ENCODE measurements around the gene PRKAG2.
"Not testable (repeated sequence)": the region's sequence is repeated elsewhere in the genome, so short reads cannot be mapped to it uniquely, and the experiment has no call there.

PRKAG2 gene
- total RNA-seq: 25.3 to 39.3 (median 38.3) reads per million in 4 donors

DNA sequence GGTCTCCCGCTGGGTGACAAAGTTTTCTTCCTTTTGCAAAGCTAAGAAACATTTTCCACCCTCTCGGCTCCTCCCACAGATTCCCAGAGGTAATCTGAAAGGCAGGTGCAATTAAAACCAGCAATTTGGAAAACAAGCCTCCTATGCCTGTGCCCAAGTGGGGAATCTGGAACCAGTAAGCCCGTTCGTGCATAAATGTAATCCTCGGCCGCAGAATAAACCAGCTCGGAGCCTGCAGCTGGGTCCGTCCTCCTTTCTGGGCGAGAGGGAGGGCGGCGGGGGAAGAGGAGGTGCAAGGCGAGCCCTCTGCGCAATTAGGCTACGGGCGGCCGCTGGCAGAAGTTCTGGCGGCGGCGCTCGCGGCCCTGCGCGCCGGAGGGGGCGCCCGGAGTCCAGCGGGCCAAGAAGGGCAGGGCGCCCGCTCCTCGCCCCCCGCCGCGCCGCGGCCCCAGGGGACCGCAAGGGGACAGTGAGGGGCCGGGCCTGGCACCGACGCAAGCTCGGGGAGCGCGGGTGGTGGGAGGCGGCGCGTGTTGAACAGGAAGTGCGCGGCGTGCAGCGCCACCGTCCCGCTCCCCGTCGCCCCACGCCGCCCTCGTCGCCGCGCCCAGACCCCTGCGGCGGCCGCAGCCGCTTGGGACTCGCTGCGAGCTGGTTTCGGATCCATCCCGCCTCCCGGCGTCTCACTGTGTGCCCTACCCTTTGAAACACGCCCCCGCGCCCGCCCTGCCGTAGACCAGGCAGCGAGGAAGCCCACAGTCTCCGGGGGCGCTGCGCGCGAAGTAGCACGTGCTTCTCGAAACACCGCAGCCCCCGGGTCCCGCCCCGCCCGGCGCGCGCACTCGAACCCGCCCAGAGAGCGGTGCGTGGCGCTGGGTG, at the start of gene PRKAG2:
TSS of gene PRKAG2 (minus strand) at position 217 of the 879 bp plus-strand sequence. CDS start 495 bp downstream, outside the sequence.
- DNase-seq: peak; percentile 40 to 66 (median 61)

DNA sequence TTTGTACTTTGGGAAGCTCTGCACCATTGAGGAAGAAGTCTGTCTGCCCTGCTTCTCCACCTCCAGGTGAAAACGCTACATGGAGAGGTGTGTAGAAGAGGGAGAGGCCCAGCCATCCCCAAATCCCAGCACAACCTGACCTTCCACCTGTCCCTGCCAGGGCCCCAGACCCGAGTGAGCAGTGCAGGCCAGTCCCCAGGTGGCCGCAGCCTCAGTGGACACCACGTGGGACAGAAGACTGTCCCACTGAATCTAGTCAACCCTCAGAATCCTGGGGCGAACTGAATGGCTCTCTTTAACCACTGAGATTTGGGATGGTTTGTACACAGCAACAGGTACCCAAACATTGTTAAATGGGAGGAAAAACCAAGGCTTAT, 49.4 kb upstream of the PRKAG2 start:
- DNase-seq: no peak

DNA sequence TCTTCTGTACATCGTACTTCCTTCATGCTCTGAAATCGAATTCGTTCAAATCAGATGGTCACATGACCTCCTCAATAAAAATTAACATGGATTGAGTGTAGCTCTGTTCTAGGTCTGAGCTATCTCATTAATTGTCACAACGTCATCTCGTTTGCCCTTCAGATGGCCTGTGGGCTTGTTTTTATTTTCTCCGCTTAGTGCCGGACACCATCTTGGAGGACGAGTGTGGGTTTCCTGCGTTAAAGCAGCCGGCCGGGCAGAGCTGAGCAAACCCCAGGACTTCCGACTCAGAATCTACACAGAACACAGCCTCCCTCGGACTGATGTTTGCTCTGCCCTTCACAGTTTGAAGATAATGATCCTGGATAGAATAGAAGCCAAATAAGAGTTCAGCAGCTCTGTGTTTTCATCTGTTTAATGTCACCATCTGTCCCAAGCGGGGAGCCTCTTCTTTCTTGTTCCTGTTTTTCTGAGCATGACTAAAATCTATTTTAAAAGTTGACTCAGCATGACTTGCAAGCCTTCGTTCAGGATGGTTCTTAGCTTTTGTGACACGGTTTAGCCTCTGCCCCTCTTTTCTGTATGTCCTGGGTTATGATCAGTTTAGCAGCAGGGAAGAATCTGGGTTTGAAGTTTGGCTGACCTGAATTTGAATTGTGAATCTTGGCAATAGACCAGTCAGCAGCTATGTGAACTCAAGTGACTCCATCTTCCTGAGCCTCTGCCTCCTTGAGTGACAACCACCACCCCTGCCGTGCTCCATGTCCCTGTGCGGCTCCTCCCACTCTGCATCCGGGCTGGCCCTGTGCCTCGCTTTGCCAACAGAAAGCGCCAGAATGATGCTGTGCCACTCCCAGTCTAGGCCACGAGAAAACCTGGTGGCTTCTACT, 48.8 kb upstream of the PRKAG2 start:
- peak in 1 of 5 donors; percentile 45 for DNase-seq

DNA sequence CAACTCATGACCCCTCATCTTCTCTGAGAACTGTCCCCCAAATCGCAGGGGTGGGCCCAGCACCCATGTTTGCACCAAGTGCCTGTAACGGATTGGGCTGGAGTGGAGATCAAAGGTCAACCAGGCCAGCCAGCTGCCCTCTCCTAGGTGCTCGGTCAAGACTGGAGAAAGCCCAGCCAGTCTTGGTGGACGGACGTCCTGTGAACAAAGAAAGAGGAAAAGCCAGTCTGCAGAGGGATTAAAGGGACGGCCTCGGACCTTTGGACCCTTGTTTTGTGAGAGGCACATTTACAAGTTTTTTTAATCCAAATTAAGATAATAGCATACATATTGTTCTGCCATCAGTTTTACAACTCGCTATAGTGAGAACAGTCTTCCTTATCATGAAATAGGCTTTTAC, 47.6 kb upstream of the PRKAG2 start:
- DNase-seq: no peak

DNA sequence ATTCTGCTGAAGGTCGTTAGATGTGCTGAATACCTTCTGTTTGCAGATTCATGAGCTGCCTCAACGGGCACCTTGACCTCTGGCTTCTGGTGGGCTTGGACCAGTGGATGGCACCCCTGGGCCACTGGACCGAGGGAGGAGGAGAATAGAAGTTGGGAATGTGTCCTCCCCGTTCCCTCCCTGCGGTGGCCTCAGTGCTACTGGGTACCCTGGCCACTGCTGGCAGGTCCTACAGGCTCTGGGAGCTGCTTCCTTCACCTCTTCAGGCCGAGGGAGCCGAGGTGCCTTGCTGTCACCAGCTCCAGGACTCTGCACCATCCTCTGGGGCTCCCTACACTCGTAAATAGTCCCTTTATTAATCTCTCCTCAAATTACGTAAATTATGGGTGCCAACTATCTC, 47.1 kb upstream of the PRKAG2 start:
- DNase-seq: no peak

DNA sequence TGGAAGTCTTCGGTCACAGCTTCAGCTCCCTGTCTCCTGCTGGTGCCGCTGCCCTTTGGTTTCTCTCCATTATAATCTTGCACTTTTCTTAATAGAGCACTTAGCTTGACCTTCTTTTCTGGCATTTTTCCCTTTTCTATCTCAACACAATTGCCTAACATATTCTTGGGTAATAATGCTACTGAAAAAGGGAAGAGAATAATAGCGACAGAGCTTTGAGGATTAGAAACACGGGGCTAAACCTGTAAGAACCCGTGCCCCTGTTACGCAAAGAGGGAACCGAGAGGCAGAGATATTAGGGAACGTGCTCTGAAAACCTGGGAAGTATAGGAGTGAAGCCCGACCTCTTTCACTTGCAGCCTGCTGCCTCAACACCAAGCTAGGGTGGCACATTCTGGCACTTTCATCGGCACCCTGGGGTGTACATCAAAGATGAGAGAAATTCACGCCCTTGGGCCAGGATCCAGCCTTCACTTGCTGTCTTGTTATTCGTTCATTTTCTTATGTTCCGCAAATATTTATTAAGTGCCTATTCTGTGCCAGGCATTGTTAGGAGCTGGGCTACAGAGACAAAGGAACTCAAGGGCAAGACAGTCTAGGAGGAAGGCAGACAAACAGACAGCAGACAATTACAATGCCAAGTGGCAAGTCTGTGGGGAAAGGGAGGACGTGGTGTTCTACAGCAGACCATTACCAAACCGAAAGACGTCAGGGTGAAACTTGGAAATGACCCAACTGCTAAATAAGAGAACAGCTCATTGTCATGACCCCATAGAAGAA, 46.4 kb upstream of the PRKAG2 start:
- DNase-seq: no peak

DNA sequence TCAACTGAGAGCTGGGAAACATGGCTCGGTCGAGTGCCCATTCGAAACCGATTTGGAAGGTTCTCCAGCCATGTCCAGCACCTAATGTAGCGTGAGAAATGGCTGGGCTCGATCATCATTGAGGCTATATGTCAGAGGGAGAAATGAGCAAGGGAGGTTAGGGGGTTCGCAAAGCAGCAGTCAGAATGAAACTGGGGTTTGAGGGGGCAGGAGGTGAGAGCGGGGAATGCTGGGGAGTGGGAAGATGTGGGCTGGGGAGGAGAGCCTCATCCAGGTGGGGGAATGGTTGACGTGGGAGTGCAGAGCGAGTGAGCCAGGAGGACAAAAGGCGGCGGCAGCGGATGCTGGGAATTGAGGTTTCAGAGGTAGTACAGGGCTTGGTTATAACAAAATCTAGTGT, 44.5 kb upstream of the PRKAG2 start:
- DNase-seq: no peak

DNA sequence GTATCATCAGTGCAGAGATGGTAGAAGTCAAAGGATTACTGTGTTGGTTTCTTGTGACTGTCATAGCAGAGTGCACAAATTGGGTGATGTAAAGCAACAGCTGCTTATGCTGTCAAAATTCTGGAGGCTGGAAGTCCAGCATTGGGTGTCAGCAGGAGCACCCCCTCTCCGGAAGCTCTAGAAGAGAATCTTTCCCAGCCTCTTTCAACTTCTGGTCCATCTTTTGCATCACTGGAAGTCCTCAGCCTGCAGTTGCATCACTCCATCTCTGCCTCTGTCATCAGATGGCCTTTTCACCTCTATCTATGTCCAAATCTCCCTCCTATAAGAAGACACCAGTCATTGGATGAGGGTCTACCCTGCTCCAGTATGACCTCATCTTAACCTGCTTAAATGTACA, 43.6 kb upstream of the PRKAG2 start:
- no peak for DNase-seq

DNA sequence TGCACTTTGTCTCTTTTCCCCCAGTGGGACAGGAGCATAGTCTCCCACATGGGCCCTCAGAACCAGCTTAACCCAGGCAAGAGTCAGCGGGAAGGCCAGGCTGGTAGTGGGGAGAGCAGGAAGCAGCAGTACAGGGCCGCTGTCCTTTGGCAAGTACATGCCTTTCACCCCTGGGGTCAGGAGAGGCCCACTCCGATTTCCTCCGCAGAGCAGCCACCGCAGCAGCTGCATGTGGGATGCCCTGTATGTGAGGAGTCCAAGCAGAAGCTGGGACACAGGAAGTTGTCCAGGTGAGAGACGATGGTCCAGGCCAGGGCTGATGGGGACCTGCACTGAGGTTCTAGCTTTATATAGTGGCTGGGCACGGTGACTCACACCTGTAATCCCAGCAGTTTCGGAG, 42.7 kb upstream of the PRKAG2 start:
- DNase-seq: no peak

DNA sequence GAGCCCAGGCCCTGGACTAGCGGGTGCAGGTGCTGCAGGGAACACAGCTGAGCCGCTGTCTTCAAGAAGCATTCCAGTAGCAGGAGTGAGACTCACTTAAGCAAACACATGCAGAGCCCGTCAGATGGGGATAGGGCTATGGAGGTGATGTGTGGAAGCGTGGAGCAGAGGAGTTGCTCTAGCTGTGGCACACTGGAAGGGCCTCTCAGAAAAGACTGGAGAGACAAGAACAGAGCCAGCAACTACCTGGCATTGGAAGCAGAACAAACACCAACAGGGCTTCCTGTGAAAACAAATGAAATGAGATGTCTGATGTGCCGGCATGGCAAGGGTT, 41.6 kb upstream of the PRKAG2 start:
- no peak for DNase-seq

DNA sequence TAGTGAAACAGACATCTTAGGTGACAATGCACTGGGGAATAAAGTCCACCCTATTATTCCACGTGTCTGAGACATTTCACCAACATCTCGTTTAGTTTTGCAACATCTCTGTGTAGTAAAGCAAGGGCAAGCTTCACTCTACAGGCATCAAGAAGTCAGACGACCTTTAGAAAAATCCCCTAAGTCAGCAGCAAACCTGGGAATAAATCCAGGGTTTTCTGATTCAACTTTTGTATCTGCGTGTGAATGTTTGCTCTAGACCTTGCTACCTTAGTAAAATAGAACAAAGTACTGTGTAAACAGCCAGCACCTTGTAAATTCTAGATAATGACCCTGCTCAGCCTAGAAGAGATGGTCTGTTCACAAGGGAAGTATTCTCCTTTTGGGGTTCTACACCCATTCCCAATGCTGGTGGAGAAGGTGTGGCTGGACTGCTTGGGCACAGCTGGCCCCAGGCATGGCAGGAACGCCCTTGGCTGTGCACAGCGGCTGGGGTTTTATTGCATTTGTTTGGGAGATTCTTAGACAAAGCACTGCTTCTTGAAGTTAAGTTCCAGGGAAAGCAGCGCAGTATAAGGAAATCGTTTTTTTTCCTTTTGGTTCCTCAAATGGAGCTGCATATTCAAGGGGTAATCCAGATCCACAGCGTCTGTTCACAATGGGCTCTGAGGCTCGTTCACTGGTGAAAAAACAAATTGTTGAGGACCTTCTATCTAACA, 41.0 kb upstream of the PRKAG2 start:
- no peak for DNase-seq

DNA sequence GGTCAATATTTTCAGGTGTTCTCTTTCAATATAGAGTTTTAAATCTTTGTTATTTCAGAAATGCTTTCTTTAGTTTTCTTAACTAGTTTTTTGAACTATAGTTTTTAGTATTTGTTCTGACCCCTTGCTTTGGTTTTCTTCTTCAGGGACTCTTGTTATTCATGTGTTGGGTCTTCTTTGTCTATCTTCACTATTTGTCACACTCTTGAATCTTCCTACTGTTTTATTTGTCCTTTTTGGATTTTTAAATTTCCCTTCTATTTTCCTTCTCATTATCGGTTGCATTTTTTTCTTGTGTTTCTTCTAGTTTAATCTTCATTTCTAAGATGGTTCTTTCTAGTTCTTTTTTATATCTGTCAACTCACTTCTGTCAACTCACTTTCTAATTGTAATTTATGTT, 37.1 kb upstream of the PRKAG2 start:
- no peak for DNase-seq

DNA sequence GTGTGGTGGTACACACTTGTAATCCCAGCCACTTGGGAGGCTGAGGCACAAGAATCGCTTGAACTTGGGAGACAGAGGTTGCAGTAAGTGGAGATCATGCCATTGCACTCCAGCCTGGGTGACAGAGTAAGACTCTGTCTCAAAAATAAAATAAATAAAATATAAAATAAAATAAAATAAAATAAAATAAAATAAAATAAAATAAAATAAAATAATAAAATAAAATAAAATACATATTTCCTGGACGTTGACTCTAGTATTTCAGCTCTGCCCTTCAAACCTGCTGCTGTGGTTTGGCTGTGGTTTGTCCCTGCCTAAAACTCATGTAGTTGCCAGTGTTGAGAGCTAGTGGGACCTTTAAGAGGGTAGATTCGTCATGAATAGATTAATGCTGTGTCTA, 33.7 kb upstream of the PRKAG2 start:
- not testable (repeated sequence) for DNase-seq

DNA sequence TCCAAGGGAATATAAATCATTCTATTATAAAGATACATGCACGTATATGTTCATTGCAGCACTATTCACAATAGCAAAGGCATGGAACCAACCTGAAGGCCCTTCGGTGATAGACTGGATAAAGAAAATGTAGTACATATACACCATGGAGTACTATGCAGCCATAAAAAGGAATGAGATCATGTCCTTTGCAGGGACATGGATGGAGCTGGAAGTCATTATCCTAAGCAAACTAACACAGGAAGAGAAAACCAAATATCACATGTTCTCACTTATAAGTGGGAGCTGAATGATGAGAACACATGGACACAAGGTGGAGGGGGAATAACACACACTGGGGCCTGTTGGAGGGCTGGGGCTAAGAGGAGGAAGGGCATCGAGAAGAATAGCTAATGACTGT, 30.2 kb upstream of the PRKAG2 start:
- DNase-seq: not testable (repeated sequence)

DNA sequence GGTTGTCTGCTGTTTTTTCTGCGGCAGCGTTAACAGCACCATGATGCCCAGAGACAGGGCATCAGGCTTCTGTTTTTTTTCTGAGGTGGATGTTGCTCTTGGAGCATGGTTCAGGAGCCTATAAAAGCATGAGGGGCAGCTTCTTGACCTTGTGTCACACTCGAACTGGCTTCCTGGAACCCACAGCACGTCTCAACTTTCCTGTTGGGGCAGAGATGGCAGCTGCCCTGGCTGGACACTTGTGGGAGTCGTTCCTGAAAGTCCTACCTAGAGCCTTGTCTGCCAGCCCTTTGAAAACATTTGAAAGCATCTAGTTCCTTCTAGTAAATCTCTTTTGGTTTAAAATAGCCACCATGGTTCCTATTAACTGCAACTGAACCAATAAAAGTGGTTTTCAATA, 28.9 kb upstream of the PRKAG2 start:
- DNase-seq: no peak

DNA sequence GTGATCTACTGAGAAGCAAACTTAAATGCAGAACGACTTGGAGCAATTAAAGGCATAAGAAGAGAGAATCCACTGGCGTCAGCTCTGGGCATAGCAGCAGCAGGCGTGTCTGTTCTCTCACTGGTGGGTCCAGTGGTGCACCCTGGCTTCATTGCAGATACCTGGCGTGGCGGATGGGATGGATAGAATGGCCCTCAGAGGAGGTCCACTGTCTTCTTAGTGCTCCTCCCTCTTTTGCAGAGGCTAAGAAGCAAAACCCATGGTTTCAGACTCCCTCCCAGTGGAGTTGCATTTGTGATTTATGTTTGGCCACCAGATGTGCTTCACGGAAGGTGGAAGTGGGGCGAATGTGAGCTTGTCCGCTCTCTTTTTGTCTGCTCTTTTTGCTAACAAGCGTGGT, 28.4 kb upstream of the PRKAG2 start:
- no peak for DNase-seq

DNA sequence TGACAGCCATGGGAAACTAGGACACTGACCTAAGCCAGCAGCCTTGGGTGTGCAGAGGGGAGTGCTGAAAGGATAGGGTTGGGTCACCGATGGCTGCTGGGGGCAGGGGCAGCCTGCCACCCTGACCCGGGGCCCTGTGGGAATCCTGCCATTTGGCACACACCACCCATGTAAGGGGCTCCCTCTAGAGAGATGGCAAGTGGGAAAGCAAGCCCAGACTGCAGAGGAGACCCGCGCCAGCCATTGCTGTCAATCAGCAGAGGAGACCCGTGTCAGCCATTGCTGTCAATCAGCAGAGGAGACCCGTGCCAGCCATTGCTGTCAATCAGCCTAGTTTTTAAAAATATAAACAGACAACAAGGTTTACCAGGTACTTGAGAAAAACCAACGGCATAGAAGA, 27.4 kb upstream of the PRKAG2 start:
- no peak for DNase-seq

DNA sequence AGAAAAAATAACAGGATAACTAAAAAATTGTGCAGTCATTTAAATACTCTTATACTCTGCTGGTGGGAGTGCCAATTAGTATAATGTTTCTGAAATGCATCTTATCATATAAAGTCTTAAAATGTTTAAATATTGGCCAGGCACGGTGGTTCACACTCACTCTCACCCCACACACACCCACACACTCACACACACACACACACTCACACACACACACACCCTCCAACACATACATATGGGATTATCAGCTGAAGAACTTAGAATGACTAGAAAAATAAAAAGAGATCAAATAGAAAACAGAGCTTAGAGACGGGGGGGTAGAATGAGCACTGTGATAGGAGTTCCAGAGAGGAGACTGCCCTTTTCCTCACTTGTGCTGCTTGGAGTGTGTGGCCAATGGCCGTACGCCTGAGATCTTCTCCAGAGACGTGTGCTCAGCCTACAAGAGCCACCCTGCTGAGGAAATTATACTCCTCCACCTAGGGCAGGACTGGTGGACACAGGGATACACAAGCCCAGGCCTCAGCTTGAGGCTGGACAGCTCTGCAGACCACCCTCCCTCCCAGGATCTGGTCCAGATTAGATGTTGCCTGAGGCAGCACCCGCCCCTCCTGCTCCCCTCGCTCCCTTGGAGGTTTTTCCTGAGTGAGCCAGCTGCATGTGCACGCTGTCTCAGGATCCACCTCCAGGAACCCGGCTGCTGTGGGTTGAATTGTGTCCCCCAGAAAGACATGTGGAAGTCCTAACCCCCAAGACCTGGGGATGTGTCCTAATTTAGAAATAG, 26.5 kb upstream of the PRKAG2 start:
- no peak for DNase-seq

DNA sequence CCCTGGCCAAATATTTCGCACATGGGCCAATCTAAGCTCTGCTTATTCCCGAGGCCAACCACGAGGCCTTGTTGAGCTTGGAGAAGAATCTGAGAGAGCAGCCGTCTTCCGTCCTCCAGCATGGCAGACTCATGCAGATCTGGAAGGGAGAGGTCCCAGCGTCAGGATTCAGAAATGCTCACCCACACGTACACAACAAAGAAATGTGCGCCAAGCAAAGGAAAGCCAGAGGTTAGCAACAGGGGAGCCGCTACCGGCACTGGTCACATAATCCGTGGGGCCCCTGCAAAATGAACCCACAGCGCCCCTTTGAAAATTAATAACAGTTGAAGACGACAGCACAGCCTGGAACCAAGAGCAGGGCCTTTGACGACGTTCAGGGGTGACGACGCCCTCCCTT, 25.4 kb upstream of the PRKAG2 start:
- no peak for DNase-seq

DNA sequence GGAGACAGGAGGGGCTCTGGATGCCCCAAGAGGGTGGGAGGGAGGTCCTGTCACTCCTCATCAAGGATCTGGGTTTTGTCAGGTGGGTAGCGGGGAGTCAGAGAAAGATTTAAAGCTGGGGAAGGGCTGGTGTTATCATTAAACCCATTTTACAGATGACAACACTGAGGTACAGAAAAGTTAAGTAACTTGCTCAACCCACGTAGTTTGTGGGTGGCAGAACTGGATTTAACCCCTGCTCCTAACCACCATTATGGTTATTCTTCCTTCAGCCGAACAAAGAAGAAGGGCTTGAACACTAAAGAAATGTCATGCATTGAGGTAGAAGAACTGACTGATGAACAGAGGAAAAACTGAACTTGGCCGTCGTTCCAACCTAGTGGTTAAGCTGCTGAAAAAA, 24.9 kb upstream of the PRKAG2 start:
- DNase-seq: no peak

DNA sequence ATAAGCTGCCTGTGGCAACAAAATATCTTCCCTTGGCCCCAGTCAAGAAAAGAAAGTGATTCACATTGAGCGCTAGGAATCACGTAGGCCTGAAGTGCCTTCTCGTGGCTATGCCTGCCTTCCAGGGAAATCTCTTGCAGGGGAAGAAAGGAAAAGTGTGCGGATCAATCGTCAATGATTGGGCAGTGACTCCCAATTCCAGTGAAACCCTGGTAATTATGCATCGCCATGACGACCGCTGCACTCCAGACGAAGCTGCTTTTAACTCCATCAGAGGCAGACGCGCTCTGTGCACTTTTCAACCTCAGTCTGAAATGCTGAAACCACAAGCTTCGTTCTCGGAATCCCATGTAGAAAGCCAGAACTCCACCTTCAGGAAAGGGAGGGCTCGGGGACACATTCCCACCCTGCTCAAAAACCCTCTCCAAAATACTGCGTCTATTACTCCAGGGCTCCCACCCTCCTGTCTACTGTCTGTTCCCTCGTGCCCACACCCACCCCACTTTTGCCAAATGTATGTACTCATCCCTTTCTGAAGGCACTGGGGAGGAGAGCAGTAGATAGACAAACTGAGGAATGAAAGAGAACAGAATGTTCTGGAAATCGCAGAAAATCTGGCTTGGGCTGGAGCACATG, 24.2 kb upstream of the PRKAG2 start:
- no peak for DNase-seq
